ENCODE results near the gene KDM4F.

DNA sequence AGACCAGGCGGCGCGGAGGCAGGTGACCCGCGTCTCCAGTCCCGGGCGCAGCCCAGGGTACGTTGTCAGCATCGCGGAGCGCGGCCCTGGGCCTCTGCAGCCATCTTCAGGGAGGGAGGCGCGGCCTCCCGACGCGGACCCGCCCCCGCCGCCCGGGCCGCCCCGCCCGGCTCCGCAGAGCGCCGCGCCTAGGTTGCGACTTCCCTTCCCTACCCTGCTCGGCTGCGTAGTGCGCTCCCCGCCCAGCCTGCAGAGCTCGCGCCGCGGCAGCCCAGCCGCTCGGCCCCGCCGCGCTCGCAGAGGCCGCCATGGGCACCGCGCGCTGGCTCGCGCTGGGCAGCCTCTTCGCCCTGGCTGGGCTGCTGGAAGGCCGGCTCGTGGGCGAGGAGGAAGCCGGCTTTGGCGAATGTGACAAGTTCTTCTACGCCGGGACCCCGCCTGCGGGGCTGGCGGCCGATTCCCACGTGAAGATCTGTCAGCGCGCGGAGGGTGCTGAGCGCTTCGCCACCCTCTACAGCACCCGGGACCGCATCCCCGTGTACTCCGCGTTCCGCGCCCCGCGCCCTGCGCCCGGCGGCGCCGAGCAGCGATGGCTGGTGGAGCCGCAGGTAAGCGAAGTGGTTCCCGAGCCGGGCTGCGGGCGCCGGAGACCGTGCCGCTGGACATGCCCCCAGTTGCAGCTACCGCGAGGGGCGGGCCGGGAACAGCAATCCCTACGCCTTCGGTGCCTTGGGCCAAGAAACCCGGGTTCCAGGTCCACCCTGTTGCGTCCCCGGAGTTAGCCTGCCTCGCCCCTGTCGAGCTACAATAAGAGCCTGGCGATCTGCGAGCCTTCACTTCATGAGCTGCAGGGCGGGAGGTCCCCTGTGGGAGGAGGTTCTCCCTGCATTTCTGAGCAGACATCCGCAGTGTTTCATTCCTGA is 40.7 kb downstream of the KDM4F start, which contains the start of gene ENDOD1:
- TF ChIP-seq CHD4 (IDR thresholded peaks at IDR 0.05; ENCODE audit: borderline replicate concordance): no peak
- TF ChIP-seq, protein P1, sequence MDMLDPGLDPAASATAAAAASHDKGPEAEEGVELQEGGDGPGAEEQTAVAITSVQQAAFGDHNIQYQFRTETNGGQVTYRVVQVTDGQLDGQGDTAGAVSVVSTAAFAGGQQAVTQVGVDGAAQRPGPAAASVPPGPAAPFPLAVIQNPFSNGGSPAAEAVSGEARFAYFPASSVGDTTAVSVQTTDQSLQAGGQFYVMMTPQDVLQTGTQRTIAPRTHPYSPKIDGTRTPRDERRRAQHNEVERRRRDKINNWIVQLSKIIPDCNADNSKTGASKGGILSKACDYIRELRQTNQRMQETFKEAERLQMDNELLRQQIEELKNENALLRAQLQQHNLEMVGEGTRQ (IDR thresholded peaks at IDR 0.05): no peak
- TF ChIP-seq, protein P2, sequence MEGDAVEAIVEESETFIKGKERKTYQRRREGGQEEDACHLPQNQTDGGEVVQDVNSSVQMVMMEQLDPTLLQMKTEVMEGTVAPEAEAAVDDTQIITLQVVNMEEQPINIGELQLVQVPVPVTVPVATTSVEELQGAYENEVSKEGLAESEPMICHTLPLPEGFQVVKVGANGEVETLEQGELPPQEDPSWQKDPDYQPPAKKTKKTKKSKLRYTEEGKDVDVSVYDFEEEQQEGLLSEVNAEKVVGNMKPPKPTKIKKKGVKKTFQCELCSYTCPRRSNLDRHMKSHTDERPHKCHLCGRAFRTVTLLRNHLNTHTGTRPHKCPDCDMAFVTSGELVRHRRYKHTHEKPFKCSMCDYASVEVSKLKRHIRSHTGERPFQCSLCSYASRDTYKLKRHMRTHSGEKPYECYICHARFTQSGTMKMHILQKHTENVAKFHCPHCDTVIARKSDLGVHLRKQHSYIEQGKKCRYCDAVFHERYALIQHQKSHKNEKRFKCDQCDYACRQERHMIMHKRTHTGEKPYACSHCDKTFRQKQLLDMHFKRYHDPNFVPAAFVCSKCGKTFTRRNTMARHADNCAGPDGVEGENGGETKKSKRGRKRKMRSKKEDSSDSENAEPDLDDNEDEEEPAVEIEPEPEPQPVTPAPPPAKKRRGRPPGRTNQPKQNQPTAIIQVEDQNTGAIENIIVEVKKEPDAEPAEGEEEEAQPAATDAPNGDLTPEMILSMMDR (IDR thresholded peaks at IDR 0.05): no peak
- TF ChIP-seq ZC3H11A (IDR thresholded peaks at IDR 0.05): no peak
- no peak for TF ChIP-seq PHF8 (IDR thresholded peaks at IDR 0.05; ENCODE audit: borderline replicate concordance, low read depth)
- TF ChIP-seq, protein P3, sequence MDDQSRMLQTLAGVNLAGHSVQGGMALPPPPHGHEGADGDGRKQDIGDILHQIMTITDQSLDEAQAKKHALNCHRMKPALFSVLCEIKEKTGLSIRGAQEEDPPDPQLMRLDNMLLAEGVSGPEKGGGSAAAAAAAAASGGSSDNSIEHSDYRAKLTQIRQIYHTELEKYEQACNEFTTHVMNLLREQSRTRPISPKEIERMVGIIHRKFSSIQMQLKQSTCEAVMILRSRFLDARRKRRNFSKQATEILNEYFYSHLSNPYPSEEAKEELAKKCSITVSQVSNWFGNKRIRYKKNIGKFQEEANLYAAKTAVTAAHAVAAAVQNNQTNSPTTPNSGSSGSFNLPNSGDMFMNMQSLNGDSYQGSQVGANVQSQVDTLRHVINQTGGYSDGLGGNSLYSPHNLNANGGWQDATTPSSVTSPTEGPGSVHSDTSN (IDR thresholded peaks at IDR 0.05): no peak
- TF ChIP-seq, protein P4, sequence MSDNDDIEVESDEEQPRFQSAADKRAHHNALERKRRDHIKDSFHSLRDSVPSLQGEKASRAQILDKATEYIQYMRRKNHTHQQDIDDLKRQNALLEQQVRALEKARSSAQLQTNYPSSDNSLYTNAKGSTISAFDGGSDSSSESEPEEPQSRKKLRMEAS (IDR thresholded peaks at IDR 0.05): 0 out of 2 replicates have a peak, but pooled peaks have one; percentile 19
- TF ChIP-seq, protein P5, sequence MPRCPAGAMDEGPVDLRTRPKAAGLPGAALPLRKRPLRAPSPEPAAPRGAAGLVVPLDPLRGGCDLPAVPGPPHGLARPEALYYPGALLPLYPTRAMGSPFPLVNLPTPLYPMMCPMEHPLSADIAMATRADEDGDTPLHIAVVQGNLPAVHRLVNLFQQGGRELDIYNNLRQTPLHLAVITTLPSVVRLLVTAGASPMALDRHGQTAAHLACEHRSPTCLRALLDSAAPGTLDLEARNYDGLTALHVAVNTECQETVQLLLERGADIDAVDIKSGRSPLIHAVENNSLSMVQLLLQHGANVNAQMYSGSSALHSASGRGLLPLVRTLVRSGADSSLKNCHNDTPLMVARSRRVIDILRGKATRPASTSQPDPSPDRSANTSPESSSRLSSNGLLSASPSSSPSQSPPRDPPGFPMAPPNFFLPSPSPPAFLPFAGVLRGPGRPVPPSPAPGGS (IDR thresholded peaks at IDR 0.05): peak; percentile 33; the same call in 1 of the 3 replicates
- no peak for TF ChIP-seq RAD21 (conservative IDR thresholded peaks at IDR 0.05 in 1 of 2, IDR thresholded peaks at IDR 0.05 in 1 of 2)
- TF ChIP-seq, protein P6, sequence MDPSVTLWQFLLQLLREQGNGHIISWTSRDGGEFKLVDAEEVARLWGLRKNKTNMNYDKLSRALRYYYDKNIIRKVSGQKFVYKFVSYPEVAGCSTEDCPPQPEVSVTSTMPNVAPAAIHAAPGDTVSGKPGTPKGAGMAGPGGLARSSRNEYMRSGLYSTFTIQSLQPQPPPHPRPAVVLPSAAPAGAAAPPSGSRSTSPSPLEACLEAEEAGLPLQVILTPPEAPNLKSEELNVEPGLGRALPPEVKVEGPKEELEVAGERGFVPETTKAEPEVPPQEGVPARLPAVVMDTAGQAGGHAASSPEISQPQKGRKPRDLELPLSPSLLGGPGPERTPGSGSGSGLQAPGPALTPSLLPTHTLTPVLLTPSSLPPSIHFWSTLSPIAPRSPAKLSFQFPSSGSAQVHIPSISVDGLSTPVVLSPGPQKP (IDR thresholded peaks at IDR 0.05; ENCODE audit: low read depth, low read length): no peak
- no peak for TF ChIP-seq EHMT2 (IDR thresholded peaks at IDR 0.05; ENCODE audit: low read depth)
- no peak for TF ChIP-seq MAFK (IDR thresholded peaks at IDR 0.05; ENCODE audit: partially characterized antibody)
- TF ChIP-seq EP300 (IDR thresholded peaks at IDR 0.05): no peak

Measured in A549 (cell line).